DND-41 (cell line): ENCODE results near the gene PDGFRB.
A peak's percentile ranks its signal among the peaks of the same experiment; 100 is the strongest.

Experiments used
- ATAC-seq: fragments of 200-7000 bp; cut with Tn5 transposase; 3 replicates; pipeline ENCODE4 v1.9.1; 2021; ENCODE audit warnings: low read depth; ENCODE audit not compliant: insufficient read depth
- DNase-seq: peaks from one replicate; pipeline ENCODE4 v3.0.0-alpha.2; 2020
- H2AFZ ChIP-seq: 2 replicates; pipeline ENCODE4 v1.6.0; 2012; ENCODE audit warnings: low read depth, low read length
- H3K27ac ChIP-seq: 2 replicates; pipeline ENCODE4 v1.5.1; 2012; ENCODE audit warnings: low read length, inconsistent platforms
- H3K27me3 ChIP-seq: fragments of 200-600 bp; sonication (generic); 2 replicates; pipeline ENCODE4 v1.6.0; 2012; ENCODE audit warnings: low read length, mild to moderate bottlenecking, inconsistent platforms; ENCODE audit not compliant: insufficient read depth, poor library complexity
- H3K36me3 ChIP-seq: 2 replicates; pipeline ENCODE4 v1.5.1; 2012; ENCODE audit warnings: low read length, inconsistent platforms; ENCODE audit not compliant: insufficient read depth
- H3K4me1 ChIP-seq: 2 replicates; pipeline ENCODE4 v1.5.1; 2012; ENCODE audit warnings: mild to moderate bottlenecking, low read length; ENCODE audit not compliant: insufficient read depth
- H3K4me2 ChIP-seq: 2 replicates; pipeline ENCODE4 v1.6.0; 2012; ENCODE audit warnings: mild to moderate bottlenecking, moderate library complexity, low read length, inconsistent platforms; ENCODE audit not compliant: insufficient read depth
- H3K4me3 ChIP-seq, 2 experiments: fragments of 200-600 bp in 1 of 2; shearing (Covaris generic) in 1 of 2; 2 replicates each; pipeline ENCODE4 v1.5.1; 2012 to 2016; ENCODE audit warnings: inconsistent platforms in 2 of 2, low read length in 2 of 2, mild to moderate bottlenecking in 2 of 2, low read depth in 1 of 2, moderate library complexity in 1 of 2
- H3K79me2 ChIP-seq: 2 replicates; pipeline ENCODE4 v1.6.0; 2012; ENCODE audit warnings: low read length, inconsistent platforms; ENCODE audit not compliant: insufficient read depth
- H3K9ac ChIP-seq: 2 replicates; pipeline ENCODE4 v1.6.0; 2012; ENCODE audit warnings: low read depth, mild to moderate bottlenecking, inconsistent platforms, low read length, moderate library complexity
- H3K9me3 ChIP-seq: 2 replicates; pipeline ENCODE4 v1.5.1; 2012; ENCODE audit warnings: low read length, moderate library complexity, mild to moderate bottlenecking, inconsistent platforms; ENCODE audit not compliant: insufficient read depth, severe bottlenecking
- H4K20me1 ChIP-seq: 2 replicates; pipeline ENCODE4 v1.6.0; 2012; ENCODE audit warnings: low read length; ENCODE audit not compliant: insufficient read depth
- CTCF ChIP-seq: IDR thresholded peaks from 2 replicates; pipeline ENCODE4 v1.5.1; 2012; ENCODE audit warnings: borderline replicate concordance, low read length, moderate library complexity, mild to moderate bottlenecking; ENCODE audit not compliant: poor library complexity, severe bottlenecking; ENCODE audit errors: extremely low read depth
- EZH2 ChIP-seq: IDR thresholded peaks from 3 replicates; pipeline ENCODE4 v1.6.1; 2012; ENCODE audit warnings: borderline replicate concordance, low read depth, mild to moderate bottlenecking, moderate library complexity, low read length, inconsistent platforms; ENCODE audit not compliant: severe bottlenecking

PDGFRB gene

GRCh38 chr5:150156540-150156939 is 895 bp upstream of the PDGFRB start:
- no peaks in the 10 kb centered on the region for H3K27me3 ChIP-seq
- H3K27ac ChIP-seq: peak overlapping the region; percentile 34
- no peak for DNase-seq
- no peaks in the 10 kb centered on the region for H3K36me3 ChIP-seq
- no peak overlapping the region for H2AFZ ChIP-seq
- H3K79me2 ChIP-seq: no peaks in the 10 kb centered on the region
- TF ChIP-seq CTCF: no peak
- no peak for TF ChIP-seq EZH2
- H3K4me2 ChIP-seq: peak overlapping the region; percentile 62
- no peak for ATAC-seq
- peaks cover 38% of the 10 kb centered on the region for H3K4me1 ChIP-seq
- H4K20me1 ChIP-seq: no peaks in the 10 kb centered on the region; the same call in 1 of the 2 replicates
- H3K4me3 ChIP-seq: no peak overlapping the region
- H3K9me3 ChIP-seq: no peaks in the 10 kb centered on the region
- peak overlapping the region; percentile 40 for H3K9ac ChIP-seq

- peak overlapping the region; percentile 62 for H3K4me2 ChIP-seq
- H3K36me3 ChIP-seq: no peaks in the 10 kb centered on the region
- no peaks in the 10 kb centered on the region for H3K27me3 ChIP-seq
- TF ChIP-seq CTCF: no peak
- no peak for TF ChIP-seq EZH2
- peak overlapping the region; percentile 40 for H3K9ac ChIP-seq
- H3K4me3 ChIP-seq: peak overlapping the region in 1 of 2 experiments; percentile 51; a peak in 2 of 4 replicates
- H2AFZ ChIP-seq: peak overlapping the region; percentile 66
- peak overlapping the region; percentile 34 for H3K27ac ChIP-seq
- no peak for ATAC-seq
- H4K20me1 ChIP-seq: no peaks in the 10 kb centered on the region; the same call in 1 of the 2 replicates
- H3K4me1 ChIP-seq: peaks cover 32% of the 10 kb centered on the region
- no peaks in the 10 kb centered on the region for H3K9me3 ChIP-seq
- no peaks in the 10 kb centered on the region for H3K79me2 ChIP-seq
- DNase-seq: no peak
These were observed 353 bp upstream of the PDGFRB start for GRCh38 chr5:150156027-150156368.

GRCh38 chr5:150154618-150155128 is 972 bp downstream of the PDGFRB start:
- no peaks in the 10 kb centered on the region; the same call in none of the 2 replicates for H4K20me1 ChIP-seq
- H3K9ac ChIP-seq: no peak overlapping the region; the same call in 1 of the 2 replicates
- ATAC-seq (no peak), DNase-seq (no peak)
- H3K4me1 ChIP-seq: peaks cover 24% of the 10 kb centered on the region
- no peak overlapping the region for H3K27ac ChIP-seq
- H3K9me3 ChIP-seq: no peaks in the 10 kb centered on the region
- TF ChIP-seq EZH2 (no peak), CTCF (no peak)
- H3K4me3 ChIP-seq: no peak overlapping the region
- no peak overlapping the region for H2AFZ ChIP-seq
- peak overlapping the region; percentile 62 for H3K4me2 ChIP-seq
- no peaks in the 10 kb centered on the region for H3K27me3 ChIP-seq
- no peaks in the 10 kb centered on the region for H3K36me3 ChIP-seq
- no peaks in the 10 kb centered on the region for H3K79me2 ChIP-seq
